A172 (cell line): ENCODE results near the gene IL17RB. TPM values are rescaled to one million over a fixed set of nuclear protein-coding genes. Genes with fewer than 3 reads are reported as not detected.

Source experiments
- DNase-seq: peaks from one replicate; pipeline ENCODE4 v3.0.0-alpha.2; 2015; ENCODE audit warnings: low spot score
- total RNA-seq: library from RNA; depleted of rRNA; stranded (reverse); fragments of >200 nt; shearing (Covaris generic); gene quantifications from 2 replicates; pipeline ENCODE4 v1.2.3, GENCODE V29; 2014; rRNA removed

Gene IL17RB
- not detected in 2 replicates for total RNA-seq

- no peak for DNase-seq
These were observed at the start of gene IL17RB, which contains the start of gene CHDH for GRCh38 chr3:53846134-53846850. Gene IL17RB, plus strand, starts transcription at chr3:53846568. Its CDS starts 21 bp downstream, at chr3:53846589. Gene CHDH, minus strand, starts transcription at chr3:53846419. Its CDS starts 22,411 bp downstream, at chr3:53824008.

GRCh38 chr3:53798144-53798543 lies 48.2 kb upstream of the IL17RB start:
- DNase-seq, result no peak

- DNase-seq, result no peak
These were observed 47.0 kb upstream of the IL17RB start for GRCh38 chr3:53799338-53799865.

DNA sequence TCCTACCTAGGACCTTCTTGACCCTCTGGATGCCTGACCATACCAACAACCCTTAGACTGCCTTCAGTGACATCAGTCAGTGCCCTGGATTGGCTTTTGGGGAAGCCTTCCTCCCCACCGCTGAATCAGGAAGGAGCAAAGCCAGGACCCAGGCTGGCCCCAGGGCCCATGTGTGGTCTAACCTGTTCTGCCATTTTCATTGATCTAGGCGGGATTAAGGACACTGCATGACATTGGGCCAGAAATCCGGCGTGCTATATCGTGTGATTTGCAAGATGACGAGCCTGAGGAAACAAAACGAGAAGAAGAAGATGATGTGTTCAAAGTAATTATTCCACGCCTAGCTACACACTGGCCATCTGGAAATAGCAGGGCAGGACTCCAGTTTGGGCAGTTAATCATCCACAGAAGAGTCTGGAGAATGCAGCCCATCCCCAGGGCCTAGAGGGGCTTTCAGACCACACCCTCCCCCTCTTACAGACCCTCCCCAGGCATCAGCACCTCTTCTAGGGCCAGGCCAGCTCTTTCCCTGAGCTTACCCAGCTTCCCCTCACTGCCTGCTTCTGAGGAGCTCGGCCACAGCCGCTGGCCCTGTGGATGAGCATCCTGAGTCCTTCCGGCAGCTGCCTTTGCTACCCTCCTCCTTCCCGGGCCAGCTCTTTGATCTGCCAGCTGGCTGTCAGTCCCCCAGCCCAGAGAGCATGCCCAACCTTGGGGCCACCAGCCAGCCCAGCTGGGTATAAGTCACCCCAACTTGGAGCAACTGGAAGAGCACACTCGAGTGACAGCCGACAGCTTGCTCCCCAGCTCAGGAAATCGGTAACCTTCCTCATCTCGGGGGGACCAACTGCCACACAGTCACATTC lies 46.1 kb upstream of the IL17RB start:
- no peak for DNase-seq

DNA sequence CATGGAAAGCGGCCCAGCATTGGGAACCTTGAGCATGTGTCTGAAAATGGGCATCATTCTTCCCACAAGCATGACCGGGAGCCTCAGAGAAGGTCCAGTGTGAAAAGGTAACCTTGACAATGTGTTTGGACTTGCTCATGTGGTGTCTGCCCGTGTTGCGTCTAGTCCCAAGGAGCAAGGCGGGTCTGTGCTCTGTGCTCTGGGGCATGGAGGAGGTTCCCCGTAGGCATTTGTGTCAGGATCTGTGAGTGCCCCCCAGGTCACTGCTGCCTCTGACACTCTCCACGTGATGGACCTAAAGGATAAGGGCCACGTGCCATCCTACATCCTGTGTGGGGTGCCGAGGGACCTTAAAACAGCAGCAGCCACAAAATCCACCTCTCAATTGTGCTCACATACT lies 45.0 kb upstream of the IL17RB start:
- DNase-seq, result no peak

DNA sequence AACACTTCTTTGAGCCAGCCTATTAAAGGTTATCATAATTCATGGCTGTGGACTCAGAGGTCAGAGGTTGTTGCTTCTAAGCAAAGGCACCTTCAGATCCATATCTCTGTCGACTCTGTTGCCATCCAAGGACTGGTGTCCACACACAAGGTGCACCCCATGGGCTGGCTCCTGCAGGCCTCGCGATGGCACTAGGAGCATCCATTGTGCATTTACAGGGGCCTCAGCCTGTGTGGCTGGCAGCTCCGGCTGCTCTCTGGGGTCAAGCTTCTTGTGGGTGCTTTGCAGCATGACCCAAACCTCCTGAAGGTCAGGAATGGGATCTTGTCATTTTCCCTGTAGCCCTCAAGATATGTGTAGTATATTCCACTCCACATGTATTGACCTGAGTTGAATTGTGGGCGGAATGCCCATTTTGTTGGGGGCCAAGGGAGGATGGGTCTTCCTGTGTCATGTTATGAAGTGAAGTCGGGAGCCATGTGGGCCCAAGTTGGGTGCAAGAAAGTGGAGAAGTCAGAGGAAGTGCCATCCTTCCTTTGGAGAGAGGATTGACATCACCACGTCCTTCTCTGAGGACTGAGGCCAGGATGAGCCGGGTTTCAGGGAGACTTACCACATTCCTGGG lies 44.0 kb upstream of the IL17RB start:
- DNase-seq, result no peak

DNA sequence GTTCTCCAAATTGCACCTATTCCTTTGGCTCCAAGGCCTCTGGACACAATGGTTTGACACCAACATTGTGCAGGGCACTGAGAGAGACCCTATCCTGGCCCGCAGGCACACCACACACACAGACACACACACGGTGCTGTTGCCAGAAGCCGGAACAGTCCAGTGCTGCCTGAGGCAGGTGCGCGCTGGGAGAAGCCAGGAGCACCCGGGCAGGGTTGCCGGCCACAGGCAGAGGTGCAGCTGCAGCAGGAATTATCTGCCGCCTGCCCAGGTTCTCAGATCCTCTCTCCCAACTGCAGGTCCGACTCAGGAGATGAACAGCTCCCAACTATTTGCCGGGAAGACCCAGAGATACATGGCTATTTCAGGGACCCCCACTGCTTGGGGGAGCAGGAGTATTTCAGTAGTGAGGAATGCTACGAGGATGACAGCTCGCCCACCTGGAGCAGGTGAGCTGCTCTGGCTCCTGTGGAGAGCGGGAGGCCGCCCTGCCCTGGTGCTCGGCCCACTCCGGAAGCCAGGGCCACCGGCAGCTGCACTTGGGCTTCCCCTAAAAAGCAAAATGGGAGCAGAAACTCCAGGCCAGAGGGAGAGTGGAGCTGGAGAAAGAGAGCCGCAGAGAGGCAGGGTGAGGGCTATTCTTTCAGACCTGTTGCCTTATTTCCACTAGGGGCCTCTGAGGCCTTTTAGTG lies 43.1 kb upstream of the IL17RB start:
- no peak for DNase-seq

GRCh38 chr3:53803816-53804695 lies 42.3 kb upstream of the IL17RB start:
- no peak for DNase-seq

DNA sequence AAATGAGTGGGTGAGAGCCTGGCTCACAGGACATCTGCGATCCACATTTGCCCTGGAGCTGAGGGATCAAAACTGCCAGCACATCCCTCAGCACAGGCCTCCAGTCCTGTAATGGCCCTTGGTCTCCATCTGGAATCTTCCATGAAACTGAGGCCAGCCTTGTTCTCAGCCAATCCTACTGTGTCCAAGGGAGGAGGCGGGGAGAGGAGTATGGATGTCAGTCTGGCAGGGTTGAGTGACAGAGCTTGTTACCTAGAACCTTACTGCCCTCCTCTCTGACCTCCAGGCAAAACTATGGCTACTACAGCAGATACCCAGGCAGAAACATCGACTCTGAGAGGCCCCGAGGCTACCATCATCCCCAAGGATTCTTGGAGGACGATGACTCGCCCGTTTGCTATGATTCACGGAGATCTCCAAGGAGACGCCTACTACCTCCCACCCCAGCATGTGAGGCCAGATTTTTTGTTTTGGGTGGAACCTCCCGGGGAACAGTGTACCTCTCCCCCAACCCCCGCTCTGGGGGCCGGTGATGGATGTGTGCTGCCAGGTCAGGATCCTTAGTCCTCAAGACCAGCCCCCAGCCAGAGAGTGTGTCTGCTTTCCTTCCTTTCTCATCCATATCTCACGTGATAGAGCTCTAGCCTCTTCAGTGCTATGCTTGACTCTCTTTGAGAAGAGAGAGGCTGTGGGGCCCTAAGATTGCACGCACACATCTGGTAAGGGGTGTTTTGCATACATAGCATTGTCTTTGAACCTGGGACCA lies 41.5 kb upstream of the IL17RB start:
- DNase-seq, result peak; percentile 64

- DNase-seq, result no peak
These were observed 40.8 kb upstream of the IL17RB start for GRCh38 chr3:53805463-53806159.

- DNase-seq, result peak; percentile 82
These were observed 39.9 kb upstream of the IL17RB start for GRCh38 chr3:53806182-53807116.

DNA sequence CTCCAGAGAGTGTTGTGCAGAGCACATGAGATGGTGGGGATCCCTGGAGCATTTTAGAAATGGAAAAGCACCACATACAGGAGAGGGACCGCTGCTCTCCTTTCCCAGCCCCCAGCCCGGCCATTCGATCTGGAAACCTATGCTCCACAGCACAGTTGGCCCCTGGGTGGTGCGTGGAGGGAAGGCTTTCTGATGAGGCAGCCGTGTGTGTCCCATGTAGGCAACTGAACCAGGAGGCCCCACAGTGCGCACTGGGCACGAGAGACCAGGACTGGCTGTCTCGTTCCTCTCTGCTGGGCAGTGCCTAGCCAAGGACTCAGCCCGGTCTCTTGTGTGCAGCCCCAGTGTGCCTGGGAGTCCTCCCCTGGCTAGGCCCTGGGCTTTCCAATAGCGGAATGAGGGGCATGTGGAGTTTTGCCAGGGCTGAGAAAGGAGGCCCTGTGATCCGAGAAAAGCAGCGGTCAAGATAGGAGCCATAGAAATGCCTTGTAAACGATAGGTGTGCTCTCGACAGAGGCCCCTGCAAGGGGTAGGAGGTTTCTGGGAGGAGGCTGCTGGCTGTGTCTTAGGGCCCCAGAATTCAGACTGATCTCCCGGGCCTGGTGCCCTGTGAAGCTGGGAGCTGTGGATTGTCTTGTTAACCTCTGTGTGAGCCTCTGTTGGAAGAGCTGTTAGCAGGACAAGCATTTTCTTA lies 39.1 kb upstream of the IL17RB start:
- DNase-seq, result no peak

DNA sequence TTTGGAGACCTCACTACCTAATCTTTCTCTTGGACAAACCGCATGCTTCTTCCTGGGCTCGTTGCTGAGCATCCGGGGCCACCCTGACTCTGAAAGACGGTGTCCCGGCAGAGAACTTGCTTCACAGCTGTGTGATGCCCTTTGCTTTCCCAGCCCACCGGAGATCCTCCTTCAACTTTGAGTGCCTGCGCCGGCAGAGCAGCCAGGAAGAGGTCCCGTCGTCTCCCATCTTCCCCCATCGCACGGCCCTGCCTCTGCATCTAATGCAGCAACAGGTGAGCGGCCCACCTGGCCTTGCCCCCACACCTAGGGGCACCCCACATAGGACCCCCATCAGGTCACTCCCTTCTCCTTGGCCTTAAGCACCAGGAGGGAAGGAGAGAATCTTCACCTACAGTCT lies 37.9 kb upstream of the IL17RB start:
- DNase-seq, result no peak

- DNase-seq, result no peak
These were observed 37.1 kb upstream of the IL17RB start for GRCh38 chr3:53809267-53809666.

GRCh38 chr3:53809764-53810400 lies 36.5 kb upstream of the IL17RB start:
- no peak for DNase-seq

- DNase-seq, result no peak
These were observed 35.0 kb upstream of the IL17RB start for GRCh38 chr3:53811143-53811927.
